ENCODE measurements around the gene LUC7L2.

GRCh38 chr7:139341058-139341775 is 18.5 kb upstream of the LUC7L2 start, which contains the start of gene FMC1:
- TF ChIP-seq CTCF (IDR thresholded peaks at IDR 0.05) (peak in 4 of 6 experiments; percentile 36 to 57 (median 50)), POLR2A (IDR thresholded peaks at IDR 0.05) (peak in 1 of 4 donors; percentile 69)

Measured in esophagus squamous epithelium (tissue), 4 donors.